ENCODE data around the gene TRMT44.

TRMT44 gene

DNA sequence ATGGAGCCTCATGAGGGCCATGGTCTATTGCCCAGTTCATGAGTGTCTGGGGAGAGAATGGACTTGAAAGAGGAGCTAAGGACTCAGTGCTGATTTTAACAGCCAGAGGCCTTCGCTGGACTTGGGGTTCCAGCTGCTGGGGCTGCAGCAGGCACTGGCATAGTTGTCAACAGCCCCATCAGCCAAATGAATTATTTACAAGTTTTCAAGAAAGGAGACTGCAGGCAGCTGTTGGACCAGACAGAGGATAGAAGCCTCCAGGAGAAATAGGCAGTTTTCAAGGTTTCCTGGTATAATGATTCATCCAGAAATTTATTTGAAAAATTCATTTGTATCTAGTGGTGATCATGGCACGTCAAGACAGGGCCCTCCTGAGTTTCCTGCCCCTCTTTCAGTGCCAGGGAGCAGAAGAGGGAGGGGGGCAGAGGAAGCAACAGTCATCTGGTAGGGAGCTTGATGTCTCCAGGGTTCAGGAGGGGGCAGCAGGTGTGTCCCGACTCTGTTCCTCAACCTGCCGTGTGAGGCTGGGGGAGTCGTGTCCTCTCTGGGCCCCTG lies 76.5 kb downstream of the TRMT44 start:
- DNase-seq, result no peak

DNA sequence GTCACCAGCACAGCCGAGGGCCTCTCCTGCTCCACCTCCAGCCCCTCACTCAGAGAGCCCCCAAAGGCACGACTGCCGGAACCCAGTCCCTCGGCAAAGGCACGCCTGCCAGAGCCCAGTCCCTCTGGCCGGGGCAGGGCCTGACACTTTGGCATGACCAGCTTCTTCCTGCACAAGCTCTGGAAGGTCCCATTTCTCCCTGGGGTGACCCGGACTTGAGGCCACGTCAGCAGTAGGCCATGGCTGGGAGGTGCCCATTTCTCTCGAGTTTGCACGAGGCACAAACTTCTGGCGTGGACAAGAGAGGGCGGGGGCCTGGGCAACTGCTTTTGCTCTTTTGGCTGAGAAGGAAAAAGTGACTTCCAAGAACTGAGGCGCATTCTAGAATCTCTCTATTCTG lies 77.4 kb downstream of the TRMT44 start:
- DNase-seq, result no peak

- DNase-seq, result no peak
Measured at GRCh38 chr4:8522160-8523120, 81.9 kb downstream of the TRMT44 start.

GRCh38 chr4:8523175-8523574 lies 82.6 kb downstream of the TRMT44 start:
- DNase-seq, result no peak

DNA sequence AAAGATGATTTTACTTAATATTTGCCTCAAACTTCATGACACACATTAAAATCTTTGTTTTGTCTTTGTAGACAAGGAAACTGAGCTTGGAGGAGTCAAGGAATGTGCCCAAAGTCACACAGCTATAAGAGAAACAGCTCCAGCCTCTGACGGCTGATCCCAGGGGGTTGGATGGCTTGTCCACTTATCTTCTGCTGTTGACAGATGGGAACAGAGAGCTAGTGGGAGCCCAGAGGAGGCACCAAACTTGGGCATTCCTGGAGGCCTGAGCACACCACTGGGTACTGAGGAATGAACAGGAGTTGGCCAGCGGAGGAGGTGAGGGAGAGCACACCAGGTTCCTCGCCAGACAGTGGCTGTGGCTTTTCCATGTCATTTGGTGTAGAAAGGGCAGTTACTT lies 83.2 kb downstream of the TRMT44 start:
- no peak for DNase-seq

GRCh38 chr4:8524595-8525382 lies 84.2 kb downstream of the TRMT44 start:
- no peak for DNase-seq

DNA sequence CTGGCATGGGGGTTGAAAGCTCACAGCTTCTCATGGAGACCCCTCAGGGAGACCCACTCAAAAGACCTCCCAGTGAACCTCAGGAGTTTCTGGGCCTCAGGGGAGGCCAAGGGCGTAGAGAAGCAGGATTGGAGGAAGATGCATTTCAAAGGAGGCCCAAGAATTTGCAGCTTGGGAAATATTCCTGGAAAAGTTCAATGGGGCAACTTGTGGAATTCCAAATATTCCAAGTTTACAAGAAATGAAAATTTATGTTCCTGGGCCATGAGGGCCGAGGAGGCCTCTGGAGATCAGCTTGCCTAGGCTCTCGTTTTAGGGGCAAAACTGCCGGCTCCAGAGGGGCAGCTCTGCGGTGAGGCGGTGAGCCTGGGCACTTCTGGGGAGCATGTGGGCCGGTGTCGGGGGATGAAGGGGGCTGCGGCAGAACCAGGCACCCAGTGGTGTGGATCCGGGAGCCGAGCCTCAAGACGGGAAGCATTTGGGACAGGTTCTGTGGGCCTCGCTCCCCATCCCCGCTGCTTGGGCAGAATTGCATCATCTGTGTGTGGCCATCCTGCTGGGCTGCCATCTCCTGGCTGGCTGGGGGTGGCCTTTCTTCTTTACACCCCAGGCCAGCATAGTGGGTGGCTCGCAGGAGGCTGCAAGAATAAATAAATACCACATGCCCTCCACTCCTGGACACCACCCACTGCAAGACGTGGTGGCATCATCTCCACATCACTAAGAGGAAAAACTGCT lies 85.0 kb downstream of the TRMT44 start:
- DNase-seq, result no peak
